NCI-H82 (cell line): ENCODE results near the gene HHAT.
A peak's percentile ranks its signal among the peaks of the same experiment; 100 is the strongest.

Experiments used
- DNase-seq: peaks from one replicate; lab custom pipeline; 2025; lab: John Stamatoyannopoulos, UW

Gene HHAT

GRCh38 chr1:210328746-210329503 is at the start of gene HHAT:
TSS of gene HHAT (plus strand) at chr1:210328902. CDS start at chr1:210348976, 20,074 bp downstream.
- DNase-seq, result peak; percentile 76

DNA sequence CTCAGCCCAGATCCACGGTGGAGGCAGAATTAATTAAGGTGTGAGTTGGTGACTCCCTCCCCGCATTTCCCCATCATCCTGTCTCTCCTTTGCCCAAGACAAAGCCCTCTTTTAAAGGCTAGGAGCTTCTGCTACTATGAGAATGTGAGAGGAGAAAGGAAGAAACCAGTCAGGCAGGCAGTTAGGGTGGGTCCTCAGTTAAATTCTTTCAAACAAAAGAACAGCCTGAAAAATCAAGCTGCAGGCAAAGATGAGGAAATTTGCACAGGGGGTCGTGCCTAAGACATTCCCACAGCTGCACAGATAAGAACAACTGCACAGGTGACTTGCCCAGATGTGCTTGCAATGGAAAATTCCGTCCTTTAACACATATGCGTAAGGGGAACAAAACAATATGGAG is 48.5 kb upstream of the HHAT start:
- no peak for DNase-seq

DNA sequence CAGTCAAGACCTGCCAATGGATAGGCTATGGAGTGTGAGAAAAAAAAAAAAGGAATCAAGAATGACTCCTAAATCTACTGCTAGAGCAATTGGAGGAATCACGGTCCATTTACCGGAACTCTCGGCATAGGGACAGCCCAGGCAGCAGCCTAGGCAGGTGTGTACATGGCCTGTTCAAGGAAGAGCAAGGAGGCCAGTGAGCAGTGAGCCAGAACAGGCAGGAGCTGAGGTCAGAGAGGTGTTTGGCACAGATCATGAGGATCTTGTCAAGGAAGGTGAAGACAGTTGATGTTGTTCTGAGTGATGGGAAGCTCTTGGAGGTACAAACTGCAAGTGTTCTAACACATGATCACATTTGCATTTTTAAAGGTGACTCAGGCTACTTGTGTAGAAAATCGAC is 40.6 kb upstream of the HHAT start:
- DNase-seq, result no peak

GRCh38 chr1:210289248-210289647 is 39.5 kb upstream of the HHAT start:
- DNase-seq, result no peak

- DNase-seq, result no peak
These were observed 37.5 kb upstream of the HHAT start for GRCh38 chr1:210291081-210291764.

DNA sequence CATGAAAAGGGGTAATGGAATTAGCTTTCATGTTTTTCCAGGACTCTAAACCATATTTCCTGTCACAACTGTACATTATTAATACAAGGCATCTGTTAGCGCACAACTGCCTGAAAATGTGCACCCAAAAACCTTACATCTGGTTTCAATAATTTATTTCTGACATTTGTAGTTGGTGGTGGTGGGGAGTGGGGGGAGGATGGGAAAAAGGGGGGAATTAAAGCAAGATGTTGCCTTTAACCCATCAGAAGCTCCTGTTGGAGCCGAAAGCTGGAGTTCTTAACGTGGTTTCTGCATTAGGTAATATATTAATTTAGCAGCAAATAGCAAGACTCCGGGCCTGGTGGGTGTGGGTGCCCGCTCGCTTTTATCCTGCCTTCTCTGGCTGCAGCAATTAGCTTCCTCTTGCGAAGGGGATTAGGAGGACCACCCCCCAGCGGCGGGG is 36.9 kb upstream of the HHAT start:
- DNase-seq, result no peak

- DNase-seq, result peak; percentile 73
These were observed 36.4 kb upstream of the HHAT start for GRCh38 chr1:210292231-210292871.

DNA sequence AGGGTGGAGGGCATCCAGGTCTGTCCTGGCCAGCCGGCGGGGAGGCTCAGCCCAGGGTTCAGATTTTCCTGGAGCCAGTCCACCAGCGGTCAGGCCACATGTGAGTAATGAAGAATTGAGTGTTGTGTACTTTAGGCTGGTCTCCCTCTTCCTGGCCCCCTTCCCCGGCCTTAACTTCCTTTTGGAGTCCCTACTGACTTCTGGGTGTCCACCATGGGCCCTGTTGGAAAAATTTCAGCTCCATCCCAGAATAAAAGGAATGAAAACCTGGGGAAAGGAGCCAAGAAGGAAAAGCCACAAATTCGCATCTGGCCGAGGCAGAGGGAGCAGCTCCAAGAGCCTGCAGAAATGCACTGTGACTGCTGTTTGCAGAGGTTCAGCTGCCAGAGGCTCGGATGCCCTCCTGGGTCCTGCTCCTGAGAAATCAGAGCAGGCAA is 35.5 kb upstream of the HHAT start:
- no peak for DNase-seq

DNA sequence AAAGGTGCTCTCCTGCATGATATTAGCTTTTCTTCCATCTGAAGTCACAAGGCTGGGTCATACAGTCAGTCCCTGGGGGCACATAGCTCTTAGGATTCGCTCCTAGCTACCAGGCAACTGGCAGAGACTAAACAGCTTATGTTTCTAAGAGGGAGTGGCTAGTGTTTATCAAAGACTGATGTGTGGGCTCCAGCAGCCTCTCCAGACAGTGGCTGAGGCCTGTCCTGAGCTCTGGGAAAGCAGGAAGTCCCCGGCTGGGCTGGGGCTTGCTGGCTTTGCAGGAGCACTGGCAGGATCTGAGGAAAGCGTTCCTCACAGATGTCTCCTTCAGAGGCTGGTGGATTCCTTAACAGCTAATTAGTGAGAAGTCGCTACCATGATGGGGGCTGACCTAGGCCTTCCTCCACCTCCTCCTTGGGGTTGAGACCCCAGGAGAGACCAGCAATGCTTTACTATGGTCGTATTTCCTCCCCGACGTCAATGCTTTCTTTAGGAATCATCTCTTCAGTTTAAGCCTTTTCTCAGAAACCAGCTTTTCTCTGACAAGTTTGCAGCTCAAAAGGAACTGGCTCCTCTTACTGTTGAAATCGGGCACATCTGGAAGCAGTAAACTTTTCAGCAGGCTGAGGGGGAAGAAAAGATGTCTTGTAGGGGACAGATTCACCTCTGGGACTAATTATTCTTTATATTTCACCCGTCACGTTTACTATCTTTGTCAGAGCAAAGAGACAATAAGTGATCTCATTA is 33.5 kb upstream of the HHAT start:
- peak; percentile 97 for DNase-seq

GRCh38 chr1:210296682-210297081 is 32.0 kb upstream of the HHAT start:
- no peak for DNase-seq

GRCh38 chr1:210298296-210298695 is 30.4 kb upstream of the HHAT start:
- DNase-seq, result no peak

GRCh38 chr1:210298936-210299335 is 29.8 kb upstream of the HHAT start:
- DNase-seq, result no peak

GRCh38 chr1:210299501-210299900 is 29.2 kb upstream of the HHAT start:
- DNase-seq, result no peak

DNA sequence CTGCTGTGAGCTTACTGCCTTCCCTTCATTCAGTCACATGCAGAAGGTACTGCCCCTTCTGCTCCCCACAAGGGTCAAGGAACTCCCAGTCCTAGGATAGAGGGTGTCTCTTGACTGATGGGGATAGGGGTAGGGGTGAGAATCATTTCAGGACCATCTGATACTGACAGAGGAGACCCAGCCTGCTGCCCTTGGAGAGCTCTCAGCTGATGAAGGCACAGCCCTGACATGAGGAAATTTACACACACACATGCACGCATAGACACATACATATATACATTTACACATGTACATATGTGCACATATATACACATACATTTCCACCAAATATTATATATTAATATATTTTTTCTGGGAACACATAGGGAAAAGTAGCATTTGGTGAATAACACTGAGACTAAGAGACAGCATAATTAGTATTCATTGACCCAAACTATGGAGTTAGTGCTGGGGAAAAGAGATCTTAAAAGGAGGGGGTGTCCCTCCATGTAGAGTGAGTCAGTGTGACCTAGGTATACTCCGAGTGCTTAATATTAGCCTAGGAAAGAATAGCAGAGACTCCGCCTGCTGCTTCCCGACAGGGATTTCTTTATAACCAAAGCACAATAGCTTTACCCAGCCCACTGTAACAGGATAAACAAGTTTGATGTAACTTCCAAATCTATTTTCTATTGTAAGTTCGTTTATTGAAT is 27.6 kb upstream of the HHAT start:
- no peak for DNase-seq

DNA sequence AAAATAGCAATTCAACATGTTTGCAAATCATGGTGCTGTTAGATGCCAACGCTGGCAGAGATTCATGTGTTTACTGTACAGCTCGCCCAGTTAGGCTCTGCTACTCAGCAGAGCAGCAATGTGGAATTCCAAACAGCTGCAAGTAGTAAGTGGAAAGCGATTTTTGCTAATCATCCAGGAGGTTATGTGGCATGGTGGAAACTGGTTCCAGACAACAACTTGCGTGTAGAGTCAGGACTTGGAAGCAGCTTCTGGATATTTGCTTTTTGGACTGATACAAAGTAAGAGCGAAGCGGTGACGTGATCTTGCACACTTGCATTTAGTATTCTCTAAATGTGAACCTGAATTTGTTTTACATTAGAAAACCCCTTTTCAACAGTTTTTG is 27.1 kb upstream of the HHAT start:
- no peak for DNase-seq

- no peak for DNase-seq
These were observed 26.2 kb upstream of the HHAT start for GRCh38 chr1:210302501-210302900.

GRCh38 chr1:210303391-210303790 is 25.3 kb upstream of the HHAT start:
- no peak for DNase-seq

DNA sequence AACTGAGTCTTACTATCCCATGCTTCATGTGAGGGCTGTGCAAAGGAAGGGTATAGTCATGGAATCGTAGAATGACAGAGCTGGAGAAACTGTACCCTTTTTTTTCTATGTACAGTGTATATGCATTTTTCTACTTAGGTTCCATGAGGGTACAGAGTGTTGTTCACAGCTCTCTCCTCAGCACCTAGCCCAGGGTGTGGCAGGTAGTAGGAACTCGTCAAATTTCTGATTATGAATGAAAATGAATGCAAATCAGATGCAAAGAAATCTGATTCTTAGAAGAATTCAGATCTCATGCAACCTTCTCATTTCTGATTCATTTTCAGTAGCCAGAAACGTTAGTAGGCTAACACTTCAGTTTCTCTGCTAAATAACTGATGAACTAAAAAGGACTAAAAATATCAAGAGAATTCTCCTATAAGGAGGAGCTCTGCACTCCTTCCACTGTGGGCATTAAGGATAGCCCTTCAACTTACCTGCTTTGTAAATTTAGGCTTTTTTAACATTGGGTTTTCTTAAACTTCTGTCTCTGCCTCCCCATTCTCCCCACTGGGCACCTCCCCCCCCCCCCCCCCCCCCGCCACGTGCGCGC is 18.0 kb upstream of the HHAT start:
- DNase-seq, result no peak

DNA sequence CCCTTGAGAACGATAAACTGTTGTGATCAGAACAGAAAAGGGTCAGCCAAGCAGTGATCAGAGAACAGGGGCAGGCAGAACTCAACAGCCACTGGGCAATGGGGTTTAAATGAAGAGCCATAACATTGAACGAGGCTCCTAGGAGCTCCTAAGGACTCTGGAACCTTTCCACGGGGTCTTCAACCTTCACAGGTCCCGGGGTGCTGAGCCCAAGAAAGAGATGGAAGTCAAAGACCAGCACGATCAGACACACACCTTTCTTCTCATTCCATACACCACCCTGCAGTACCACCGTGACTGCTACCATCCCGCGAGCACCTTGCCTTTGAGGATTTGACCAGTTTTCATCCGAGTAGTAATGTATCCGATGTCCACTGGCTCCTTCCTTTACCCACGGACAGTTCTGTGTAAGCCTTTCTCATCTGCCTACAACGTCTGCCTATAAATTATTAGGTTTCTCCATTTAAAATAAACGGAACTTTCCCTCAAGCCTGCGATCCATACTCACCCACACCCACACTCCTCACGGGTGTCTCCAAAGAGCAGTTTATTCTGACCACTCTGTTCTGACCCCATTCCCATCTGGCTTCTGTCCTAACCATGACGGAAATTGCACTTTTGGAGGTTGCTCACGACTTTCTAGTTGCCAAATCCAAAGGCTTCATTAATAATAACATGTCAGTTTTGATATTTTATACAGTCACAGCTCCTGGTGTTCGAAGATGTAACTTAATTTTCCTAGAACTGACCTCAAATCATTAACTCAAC is 16.8 kb upstream of the HHAT start:
- no peak for DNase-seq

DNA sequence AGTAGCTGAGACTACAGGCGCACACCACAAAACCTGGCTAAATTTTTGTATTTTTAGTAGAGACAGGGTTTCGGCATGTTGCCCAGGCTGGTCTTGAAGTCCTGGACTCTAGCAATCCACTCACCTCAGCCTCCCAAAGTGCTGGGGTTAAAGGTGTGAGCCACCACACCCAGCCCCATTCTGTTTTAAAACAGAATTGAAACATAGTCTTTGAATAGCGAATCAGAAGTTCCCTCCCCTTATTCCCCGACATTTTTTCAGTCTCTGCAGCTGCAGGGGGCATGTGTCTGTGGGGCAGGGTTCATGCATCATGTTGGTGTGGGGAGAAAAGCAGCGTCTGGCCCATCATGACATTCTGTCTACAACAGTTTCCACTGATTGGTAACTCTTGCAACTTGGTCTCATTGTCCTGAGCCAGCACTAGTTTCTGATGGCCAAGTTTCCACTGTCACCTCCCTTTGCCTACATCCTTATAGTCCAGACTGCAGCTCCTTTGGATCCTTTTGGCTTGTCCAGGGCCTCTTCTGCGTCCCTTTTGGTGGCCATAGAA is 15.6 kb upstream of the HHAT start:
- no peak for DNase-seq
